DMS114 treated with DMSO at 0.1 percent for 48 hours (cell line): ENCODE results near the gene AGBL4.

Source experiments
- DNase-seq: peaks from one replicate; lab custom pipeline; 2025; ENCODE audit not compliant: unreplicated experiment; lab: John Stamatoyannopoulos, UW

The AGBL4 gene

GRCh38 chr1:48784301-48784700 lies 1239.5 kb downstream of the AGBL4 start:
- no peak for DNase-seq

DNA sequence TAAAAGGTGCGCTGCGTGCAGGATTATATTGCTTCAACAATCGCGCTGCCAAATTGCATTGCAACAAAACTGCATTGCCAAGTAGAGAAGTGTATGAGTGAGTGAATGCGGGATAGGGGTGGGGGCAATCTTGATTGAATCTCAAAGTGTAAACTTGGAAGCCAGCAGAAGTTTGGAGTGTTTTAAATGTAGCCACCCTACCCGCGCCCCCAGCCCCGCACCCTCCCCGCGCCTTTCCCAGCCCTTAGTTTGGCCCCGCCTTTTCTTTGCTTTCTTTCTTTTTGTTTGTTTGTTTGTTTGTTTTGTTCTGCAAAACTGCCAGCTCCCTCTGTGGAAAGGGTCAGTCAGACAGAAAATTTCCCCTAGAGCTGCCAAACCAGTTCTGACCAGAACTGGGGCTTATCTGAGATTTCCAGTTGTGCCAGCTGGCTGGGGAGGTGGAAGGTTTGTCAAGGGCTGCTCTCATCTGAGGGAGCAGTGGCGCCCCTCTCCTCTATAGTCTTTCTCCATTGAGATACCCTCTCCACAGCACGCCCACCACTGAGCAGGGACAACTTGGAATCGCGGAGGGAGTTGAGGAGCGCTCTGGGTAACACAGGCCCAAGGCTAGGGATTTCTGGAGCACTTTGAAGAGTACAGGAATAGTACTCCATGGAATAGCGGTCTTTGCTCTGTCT lies 1246.4 kb downstream of the AGBL4 start:
- no peak for DNase-seq

GRCh38 chr1:48776393-48777218 lies 1247.1 kb downstream of the AGBL4 start, which contains the start of gene BEND5:
Gene BEND5, minus strand, starts transcription at chr1:48776891. Its CDS starts 60 bp downstream, at chr1:48776831.
- peak; percentile 13 for DNase-seq

- no peak for DNase-seq
These were observed 1247.8 kb downstream of the AGBL4 start for GRCh38 chr1:48775831-48776392.

GRCh38 chr1:48773133-48773532 lies 1250.6 kb downstream of the AGBL4 start:
- DNase-seq: no peak

DNA sequence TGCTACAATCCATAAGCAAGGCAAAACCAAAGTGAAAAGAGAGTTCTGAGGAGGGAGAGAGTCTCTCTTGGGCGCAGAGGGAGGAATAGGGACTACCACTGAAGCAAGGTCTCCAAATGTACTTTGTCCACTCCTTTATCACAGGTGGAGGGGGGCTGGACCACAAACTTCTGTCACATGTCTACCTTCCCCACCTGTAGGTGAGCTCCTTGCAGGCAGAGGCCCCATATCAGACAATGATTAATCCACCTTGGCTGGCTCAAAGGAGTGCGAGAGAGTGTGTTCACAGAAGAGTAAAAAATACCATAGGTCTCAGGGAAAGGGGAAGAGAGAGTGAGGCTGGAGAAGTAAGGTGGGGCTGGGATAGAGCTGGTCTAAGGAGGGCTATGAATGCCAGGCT lies 1251.5 kb downstream of the AGBL4 start:
- no peak for DNase-seq

DNA sequence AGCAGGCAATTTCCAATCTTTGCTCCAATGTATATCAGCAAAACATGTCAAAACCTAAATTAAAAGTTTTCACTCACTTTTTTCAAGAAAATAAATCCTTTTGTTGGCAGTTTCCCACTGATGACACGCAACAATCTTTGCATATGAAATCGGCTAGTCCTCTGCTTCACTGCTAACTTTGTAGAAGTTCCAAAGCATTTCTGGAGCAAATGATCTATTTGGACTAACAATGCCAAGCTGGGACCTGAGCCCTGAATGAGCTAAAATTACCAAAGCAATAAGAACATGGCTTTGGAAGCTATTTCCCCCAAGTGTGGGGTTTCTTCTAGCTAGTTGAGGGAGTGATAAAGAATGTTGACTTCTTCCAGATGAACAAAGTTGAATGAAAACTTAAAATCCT lies 1252.2 kb downstream of the AGBL4 start:
- DNase-seq: no peak

DNA sequence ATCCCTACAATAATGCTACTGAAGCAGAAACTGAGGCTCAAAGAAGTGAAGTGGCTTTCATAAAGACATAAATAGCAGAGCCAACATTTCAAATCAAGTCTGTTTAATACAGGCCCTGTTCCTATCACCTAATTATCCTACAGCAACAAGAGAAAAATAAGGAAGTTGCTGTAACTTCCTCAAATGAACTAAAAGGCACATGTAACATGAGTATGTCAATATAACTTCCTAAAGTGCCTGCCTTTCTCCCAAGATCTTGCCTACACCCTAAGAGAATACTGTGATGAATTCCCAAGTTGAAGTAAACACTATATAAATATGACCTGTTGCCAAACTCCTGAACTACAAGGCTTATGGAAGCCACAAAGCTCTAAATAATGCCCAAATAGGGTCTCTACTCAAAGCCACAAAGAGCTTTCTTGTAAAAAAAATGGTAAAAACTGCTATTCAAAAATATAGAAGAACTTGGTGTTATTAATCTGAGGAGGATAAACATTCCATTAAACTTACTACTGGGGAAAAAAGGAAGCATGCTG lies 1255.7 kb downstream of the AGBL4 start:
- no peak for DNase-seq

- no peak for DNase-seq
These were observed 1258.4 kb downstream of the AGBL4 start for GRCh38 chr1:48765335-48765734.

DNA sequence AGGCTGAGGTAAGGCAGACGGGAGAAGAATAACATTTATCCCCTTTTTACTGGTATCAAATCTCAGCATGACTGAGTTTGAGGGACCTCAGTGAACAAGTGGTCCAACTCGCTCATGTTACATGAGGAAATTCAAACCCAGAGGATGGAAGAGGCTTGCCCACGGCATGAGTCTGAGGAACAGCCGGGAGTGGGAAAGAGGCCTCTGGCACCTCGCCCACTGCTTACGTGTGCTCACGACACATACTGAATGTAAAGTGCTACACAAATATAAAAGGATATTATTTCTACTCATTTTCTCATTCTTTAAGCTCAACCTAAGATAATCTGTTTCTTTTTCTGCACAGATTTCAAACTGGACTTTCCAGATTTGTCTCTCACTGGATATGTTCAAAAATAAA lies 1261.8 kb downstream of the AGBL4 start:
- DNase-seq: no peak

DNA sequence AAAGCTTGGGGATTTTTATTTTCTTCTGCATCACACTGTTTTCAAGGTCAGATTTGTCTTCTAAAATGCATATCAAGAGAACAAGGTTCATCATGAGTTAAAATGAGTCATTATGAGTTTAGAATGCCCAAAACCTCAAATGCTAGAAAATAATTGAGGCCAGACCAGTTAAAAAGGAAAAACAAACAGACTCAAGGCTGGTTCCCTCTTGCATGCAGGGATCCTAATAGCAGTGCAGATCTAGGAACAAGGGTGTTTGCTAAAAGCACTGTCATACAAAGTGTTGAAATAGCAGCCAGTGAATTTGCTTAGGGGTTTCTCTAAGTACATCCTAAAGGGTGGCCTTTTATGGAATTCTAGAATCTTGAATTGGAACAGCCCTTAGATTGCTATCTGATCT lies 1262.3 kb downstream of the AGBL4 start:
- no peak for DNase-seq

- no peak for DNase-seq
These were observed 1262.9 kb downstream of the AGBL4 start for GRCh38 chr1:48760857-48761256.

DNA sequence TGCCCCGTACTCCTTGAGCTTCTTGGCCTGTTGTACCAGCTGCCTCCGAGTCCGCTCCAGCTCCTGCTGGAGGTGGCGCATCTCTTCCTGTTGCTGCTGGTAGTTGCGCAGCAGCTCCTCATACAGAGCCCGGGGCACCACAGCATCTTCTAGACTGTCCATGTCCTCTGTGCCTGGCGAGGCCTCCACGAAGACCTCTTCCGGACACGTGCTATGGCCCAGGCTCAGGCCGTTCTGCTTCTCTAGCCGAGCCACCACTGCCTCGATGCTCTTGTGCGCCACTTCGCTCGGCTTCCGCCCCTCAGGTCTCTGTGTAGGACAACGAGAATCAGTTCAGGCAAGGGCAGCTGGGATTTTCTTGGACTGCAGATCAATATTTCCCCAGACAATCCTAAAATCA lies 1264.8 kb downstream of the AGBL4 start:
- no peak for DNase-seq

DNA sequence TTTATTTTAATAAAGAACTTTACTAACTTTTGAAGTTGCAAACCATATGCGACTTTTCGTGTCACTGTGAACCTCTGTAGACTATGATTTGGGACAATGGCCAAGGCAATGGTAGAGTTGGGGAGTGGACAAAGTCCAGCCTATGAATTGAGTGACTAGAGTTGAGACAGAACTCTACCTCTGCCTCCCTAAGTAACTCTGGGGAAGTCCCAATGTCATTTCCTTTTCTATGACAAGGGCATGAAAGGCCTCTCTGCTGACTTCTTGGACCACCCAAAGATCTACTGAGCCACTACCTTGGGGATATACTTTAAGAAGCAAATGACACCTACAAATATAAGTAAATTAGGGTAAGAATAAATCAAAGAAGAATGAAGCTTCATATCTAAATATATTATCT lies 1266.4 kb downstream of the AGBL4 start:
- DNase-seq: no peak

DNA sequence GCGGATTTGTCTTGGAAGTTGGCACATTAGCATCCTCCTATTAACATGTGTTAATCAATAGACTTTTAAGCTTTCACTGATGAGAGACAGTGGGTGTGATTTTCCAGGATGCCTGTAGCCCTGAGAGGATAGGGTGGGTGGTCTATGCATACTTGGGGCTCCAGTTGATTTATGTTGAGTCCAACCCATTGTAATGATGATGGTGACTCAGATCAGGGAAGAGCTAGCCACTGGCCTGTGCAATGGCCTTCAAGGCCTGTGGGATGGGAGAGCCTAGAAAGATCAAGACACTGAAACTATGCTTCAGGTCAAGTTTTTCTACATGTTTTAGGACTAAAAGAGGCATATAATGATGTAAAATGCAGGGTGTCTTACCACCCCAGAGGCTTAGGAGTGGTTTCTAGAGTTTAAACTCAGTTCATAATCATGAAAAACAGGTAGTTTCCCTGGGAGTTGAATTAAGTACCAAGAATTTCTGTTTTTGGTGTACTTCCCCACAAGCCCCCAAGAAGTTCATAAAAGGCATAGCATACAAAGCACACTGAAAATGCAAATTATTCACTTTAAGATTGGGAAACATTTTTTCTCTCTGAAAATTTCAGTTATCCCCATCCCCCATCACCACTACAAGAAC lies 1267.0 kb downstream of the AGBL4 start:
- no peak for DNase-seq

GRCh38 chr1:48753293-48753692 lies 1270.5 kb downstream of the AGBL4 start:
- no peak for DNase-seq

GRCh38 chr1:48750109-48750508 lies 1273.6 kb downstream of the AGBL4 start:
- no peak for DNase-seq

DNA sequence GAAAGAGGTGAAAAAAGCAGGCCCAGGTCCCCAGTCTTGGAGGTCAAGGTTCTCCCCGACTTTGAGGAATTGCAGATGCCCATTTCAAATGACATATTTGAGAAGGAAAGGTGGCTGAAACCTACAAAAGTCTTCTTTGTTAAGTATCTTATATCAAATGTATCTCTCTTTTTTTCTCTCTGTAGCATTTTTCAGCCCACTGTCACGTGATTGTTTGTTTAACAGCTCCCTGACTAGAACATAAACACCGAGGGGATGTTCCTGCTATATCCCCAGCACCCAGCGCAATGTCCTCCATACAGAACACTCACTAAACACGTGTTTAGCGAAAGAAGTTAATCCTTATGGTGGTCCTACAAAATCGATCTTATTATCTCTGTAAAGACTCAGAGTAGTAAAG lies 1274.7 kb downstream of the AGBL4 start:
- DNase-seq: no peak

GRCh38 chr1:48746906-48747305 lies 1276.8 kb downstream of the AGBL4 start:
- DNase-seq: no peak

DNA sequence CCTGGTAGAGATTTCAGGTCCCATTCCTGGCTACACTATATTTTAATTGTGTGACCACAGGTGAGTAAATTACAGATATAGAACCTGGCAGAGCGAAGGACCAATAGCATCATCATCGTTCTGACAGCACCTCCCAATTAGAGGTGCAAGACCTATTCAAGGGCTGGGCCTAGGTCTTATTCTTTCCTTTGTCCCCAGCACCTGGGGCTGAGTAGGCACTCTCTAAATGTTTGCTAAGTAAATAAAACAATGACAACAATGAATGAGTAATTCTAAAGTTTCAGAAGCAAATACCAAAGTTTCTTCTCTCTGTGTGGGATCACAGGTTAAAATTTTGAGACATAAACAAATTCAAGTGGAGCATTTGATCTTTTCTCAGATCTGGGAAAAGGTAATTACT lies 1279.7 kb downstream of the AGBL4 start:
- no peak for DNase-seq

DNA sequence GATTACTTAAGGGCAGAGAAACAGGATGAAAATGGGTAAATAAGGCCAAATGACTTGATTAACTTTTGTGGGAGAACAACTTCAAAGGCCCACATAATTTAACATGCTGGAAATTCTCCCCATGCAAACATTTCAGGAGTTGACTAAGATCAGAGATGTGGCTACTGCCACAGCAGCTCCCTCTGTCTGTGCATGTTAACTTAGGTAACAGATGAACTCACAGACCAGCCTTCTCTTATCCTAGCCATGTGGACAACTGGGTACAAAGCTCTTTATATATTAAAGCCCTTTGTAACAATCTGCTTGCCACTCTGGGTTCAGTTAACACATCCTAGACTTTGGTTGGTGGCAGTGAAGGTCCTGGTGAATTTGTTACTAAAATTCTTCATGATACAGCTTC lies 1280.3 kb downstream of the AGBL4 start:
- no peak for DNase-seq
